ENCODE measurements around the gene FERD3L.

Gene FERD3L

DNA sequence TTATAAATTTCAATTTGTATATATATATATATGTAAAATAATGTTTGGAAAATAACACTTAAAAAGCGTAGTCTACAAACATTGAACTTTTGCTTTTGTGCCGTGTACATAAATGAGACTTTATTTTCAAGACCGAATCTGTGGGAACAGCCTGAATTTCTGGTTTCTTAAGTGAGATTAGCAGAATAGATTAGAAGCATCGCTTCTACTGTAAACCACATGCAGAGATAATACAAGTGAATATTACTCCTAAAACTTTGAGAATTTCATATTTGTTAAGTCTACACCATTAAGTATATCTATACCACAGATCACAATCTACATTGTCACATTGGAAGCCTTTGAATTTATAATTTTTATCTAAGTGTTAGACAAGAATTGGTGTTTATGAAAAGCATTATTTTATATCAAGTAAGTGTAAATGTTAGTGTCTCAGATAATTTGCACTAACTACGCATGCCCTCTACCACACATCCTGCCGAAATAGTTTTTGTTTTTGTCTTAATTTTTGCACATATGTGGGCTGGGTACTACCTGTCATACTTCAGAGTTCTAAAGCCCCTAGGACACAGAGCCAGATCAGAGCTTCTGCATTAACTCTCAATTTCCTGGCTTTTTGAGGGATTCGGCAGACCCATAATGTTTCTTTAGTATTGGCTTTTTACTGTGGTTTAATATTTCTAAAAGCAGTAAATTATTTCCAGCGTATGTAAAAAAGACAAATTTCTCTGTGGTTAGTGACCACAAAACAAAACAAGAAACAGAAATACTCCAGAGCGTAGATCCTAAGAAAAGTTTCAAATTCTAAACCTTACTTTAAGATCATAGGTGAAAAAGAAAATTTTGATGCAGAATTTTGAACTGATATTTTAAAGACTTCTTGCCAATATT, 47.8 kb downstream of the FERD3L start:
- DNase-seq: no peak

DNA sequence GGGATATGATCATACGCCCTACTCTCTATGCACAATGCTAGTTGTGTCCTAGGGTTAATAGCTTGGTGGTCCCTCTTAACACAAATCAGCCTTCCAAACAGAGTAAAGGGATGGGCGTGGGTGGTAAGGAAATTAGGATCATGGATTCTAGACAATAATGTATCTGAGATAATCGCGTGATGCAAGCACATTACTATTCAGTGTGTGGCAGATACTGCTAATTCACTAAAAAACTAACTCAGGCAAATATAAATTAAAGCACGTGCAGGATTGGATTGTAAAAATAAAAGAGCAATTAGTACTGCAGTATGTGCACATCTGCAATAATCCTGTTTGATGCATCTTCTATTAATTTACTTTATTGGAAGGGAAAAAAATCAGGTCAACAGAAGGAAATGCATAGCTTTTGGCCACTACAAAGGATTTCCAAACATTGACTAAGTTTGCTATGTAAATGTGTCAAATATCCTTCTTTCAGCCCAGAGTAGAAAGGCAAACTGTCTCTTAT, 49.8 kb downstream of the FERD3L start:
- no peak for DNase-seq

All from central memory CD4-positive, alpha-beta T cell (primary cell).